Fibroblast of lung (primary cell): ENCODE results near the gene ALDH4A1.

Experiments
- EZH2 ChIP-seq: IDR thresholded peaks from 2 replicates; pipeline ENCODE4 v1.5.1; 2012; ENCODE audit warnings: low read length, control low read depth, mild to moderate bottlenecking; ENCODE audit errors: missing control alignments
- TF ChIP-seq, protein P1 (sequence below), 2 donors: IDR thresholded peaks in 1 of 2; conservative IDR thresholded peaks in 1 of 2; 1 replicate in 1 of 2; 2 replicates in 1 of 2; pipeline ENCODE4 v1.5.1; 2011 to 2012; ENCODE audit warnings: low read length in 2 of 2, control low read depth in 1 of 2, inconsistent platforms in 1 of 2, low read depth in 1 of 2, mild to moderate bottlenecking in 1 of 2

GRCh38 chr1:18871401-18872070 is 30.8 kb downstream of the ALDH4A1 start:
- TF ChIP-seq, protein P1, sequence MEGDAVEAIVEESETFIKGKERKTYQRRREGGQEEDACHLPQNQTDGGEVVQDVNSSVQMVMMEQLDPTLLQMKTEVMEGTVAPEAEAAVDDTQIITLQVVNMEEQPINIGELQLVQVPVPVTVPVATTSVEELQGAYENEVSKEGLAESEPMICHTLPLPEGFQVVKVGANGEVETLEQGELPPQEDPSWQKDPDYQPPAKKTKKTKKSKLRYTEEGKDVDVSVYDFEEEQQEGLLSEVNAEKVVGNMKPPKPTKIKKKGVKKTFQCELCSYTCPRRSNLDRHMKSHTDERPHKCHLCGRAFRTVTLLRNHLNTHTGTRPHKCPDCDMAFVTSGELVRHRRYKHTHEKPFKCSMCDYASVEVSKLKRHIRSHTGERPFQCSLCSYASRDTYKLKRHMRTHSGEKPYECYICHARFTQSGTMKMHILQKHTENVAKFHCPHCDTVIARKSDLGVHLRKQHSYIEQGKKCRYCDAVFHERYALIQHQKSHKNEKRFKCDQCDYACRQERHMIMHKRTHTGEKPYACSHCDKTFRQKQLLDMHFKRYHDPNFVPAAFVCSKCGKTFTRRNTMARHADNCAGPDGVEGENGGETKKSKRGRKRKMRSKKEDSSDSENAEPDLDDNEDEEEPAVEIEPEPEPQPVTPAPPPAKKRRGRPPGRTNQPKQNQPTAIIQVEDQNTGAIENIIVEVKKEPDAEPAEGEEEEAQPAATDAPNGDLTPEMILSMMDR (conservative IDR thresholded peaks at IDR 0.05 in 1 of 2, IDR thresholded peaks at IDR 0.05 in 1 of 2; ENCODE audit: low read depth in 1 of 2, low read length in 2 of 2): no peak
- TF ChIP-seq EZH2: no peak
